ELF-1 (cell line): ENCODE measurements around the gene GSDME.

ENCODE experiments used
- DNase-seq: peaks from one replicate; pipeline ENCODE4 v3.0.0-alpha.2; 2016; ENCODE audit warnings: low read depth, low spot score

The GSDME gene

GRCh38 chr7:24705461-24705954 is 51.8 kb downstream of the GSDME start:
- no peak for DNase-seq

DNA sequence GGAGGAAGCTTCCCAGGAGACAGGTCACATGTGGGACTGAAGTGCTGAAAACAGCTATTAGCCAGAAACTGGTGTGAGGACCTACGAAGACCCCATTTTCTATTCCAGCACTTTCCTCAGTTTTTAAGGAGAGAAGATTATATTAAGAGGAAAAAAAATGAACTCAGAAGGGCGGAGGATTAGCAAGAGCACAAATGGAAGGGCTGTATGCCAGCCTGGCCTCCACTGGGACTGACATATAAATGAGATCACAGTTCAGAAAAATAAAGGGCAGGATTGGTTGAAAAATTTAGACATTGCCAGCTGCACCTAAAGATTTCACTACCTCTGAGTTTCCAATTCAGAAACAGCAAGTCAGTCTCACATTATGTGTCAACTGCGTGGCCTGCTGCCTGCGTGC is 53.0 kb downstream of the GSDME start:
- no peak for DNase-seq

DNA sequence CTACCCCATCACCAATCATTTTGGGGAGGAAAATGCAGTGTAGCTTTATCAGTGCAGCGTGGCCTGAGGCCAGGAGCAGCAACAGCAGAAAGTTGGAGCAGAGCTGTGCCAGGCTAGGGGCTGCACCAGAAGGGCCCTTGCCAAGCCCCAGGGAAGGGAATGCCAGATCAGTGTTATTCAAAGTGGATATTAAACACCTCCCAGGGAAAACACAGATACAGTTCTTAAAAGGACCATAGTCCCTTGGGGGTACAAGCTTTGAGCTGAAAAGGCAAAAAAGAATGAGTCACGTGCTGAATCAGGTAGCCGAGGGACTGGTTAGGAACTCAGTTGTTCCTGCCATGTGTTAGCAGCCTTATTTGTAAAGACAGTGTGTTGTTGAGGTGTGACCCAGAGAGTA is 54.0 kb downstream of the GSDME start:
- no peak for DNase-seq

- no peak for DNase-seq
Measured at GRCh38 chr7:24702755-24703154, 54.5 kb downstream of the GSDME start.

DNA sequence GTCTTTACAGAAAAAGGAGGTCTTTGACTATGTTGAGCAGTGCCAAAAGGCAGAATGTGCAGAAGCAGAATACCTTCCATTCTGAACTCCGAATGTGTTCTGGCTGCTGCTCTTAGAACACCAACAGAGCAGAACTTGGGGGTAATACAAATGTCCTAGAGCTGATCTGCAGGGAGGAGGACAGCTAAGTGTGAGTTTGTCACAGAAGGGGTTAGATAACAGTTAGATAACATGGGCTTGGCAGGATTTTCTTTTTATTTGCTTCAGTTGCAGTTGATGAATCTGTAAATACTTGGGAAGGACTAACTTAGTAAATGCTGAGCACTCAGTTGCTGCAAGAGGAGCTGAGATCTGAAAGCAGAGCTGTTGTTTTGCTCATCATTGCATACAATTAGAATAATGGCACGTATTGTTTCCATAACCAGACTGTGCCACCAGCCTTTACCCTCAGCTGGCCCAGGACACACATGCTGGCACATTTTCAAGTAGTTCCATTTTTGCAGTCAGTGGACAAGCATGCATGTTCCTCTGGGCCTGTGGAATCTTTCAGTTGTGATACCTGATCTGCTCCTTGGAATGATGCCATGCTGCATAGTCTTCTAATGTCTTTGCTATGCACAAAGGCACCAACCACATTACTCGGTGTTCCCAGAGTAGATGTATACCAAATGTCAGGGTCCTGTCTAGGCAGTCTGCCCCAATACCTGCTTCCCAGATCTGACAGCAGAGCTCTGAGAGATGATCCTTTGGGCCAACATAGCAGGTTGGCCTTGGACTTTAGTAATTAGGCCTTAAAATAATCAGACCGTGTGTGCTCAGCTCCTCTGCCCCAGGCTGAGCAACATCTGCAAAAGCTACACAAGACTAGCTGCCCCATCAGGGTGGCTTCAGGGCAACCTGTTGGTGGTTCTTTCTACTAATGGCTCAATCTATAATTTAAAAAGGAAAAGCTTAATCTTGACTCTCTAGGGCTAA is 55.7 kb downstream of the GSDME start:
- DNase-seq = no peak

DNA sequence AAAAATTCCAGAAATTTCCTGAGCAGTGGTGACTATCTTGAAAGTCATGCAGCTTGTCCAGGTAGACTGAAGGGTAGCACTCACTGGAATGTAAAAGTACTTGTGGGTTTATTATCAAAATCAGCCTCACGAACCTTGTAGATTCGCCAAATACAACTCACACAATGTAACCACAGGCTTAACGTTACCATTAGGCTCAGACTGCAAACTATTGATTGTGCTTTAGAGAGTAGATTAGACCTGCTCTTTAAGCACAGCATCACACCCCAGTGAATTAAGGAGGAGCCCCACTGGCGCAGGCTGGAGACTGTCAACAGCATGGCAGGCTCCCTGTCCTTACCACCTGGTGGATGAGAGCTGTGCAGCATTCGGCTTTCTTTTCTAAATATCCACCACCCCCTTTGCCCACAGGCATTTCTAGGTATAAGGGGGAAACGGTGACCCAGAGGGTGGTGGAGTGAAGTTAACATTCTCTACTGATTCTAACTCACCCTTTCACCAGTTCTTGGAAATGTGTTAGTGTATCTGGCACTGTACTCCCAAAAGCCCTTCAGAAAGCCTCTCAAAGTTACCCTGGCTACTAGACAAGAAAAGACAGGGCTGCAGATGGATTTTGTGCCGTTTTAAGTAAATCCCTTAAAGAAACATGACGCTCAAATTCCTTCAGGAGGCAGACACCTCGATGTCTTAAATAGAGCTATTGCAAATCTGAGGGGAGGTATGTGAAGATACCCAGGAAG is 56.6 kb downstream of the GSDME start:
- DNase-seq = no peak

- no peak for DNase-seq
Measured at GRCh38 chr7:24698531-24699266, 58.6 kb downstream of the GSDME start.

DNA sequence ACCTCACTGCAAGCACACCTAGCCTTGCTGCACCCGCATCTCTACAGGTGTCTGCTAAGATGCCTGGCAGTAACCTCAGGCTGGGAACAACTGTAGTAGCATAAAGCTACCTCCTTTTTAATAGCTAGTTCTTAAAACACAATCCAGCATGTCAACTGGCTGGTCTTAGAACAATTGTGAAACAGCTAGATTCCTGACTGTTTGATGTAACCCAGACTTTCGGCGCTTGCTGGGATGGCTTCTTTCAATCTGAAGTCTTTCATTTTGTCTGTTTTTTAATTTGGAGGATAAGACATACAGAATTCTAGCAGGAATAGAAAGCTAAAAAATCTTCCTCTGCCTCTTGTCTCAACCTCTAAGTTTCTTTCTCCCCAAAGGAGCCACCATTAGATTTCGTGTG is 59.8 kb downstream of the GSDME start:
- DNase-seq = no peak

GRCh38 chr7:24692592-24692991 is 64.7 kb downstream of the GSDME start:
- no peak for DNase-seq

GRCh38 chr7:24690251-24690650 is 67.0 kb downstream of the GSDME start:
- DNase-seq = no peak

DNA sequence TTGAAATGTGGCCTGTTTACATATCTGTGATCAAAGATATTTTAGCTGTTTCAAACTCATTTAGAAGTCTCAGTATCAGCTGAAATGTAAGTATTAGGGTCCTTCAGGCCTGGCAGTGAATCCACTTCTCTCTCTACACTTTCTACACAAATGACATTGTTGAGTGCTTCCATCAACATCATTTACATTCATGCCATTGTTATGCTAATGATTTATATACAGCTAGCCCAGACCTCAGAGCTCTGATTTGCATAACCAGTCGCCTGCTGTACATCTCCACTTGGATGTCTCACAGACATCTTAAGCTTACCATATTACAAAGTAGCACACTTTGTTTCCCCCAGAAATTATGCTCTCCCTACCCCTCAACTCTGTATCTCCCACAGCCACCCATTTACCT is 71.6 kb downstream of the GSDME start:
- no peak for DNase-seq

DNA sequence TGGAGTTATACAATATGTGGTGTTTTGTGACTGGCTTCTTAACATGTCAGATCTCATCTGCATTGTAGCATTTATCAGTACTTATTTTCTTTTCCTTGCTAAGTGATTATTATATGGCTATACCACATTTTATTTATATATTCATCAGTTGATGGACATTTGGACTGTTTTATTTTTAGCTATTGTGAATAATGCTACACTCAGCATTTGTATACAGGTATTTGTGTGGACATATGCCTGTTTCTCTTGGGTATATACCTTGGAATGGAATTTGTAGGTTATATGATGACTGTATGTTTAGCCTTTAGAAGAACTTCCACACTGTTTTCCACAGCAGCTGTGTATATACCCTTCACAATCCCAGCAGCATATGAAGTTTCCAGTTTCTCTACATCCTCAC is 86.5 kb downstream of the GSDME start:
- DNase-seq = no peak

DNA sequence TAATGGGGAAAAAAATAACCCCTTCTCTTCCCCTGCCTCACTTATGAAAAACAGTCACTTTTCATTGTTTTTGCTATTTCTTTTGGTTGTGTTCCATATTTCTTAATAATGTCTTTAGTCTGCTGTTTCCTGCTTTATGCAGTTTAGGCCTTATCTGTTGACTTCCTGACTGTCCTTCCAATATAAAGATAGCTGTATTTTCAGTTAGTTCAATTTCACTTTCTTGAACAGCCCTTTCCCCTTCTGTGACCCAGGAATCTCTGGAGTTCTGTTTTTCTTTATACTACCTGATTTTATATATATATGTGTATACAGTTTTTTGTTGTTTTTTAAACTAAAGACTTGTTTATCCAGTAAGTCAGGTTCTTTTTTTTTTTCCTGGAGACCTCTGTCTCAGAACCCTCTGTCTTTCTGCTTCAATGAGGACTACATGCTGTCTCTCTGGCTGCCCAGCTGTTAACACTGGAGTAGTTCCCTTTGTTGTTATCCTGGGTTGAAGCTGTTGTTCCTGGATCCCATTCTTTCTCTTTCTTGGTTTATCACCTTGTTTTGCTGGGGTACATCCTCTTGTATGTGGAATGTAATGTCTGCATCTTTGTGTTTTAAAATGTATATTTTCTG is 87.2 kb downstream of the GSDME start:
- DNase-seq = no peak

- no peak for DNase-seq
Measured at GRCh38 chr7:24668927-24669635, 88.2 kb downstream of the GSDME start.

DNA sequence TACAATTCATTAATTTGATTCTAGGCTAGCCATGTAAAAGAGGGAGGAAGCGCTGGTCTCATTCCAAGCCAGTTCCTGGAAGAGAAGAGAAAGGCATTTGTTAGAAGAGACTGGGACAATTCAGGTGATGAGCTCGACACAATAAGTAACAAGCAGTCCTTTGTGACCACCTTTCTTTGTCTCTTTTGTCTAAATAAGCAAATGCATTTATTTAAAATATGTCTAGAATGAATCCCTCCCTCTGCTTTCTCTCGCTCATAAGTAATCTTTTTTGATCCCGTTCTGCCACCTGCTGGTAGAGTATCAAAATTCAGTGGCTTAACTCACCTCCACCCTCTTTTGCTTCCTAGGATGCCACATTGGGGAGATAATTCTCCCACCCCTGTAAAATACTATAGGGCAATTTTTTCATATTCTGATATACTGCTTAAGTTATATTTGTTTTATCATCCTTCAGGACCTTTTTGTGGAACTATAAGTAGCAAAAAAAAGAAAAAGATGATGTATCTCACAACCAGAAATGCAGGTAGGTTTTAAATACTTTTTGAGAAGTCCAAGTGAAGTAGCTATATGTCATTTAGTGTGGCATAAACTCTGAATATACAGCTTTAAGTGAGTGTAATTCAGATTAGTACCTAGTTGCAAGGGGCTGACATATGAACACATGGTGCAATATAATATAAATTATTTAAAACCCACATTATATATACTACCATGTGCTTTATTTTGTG is 91.5 kb downstream of the GSDME start:
- DNase-seq = peak; percentile 36

GRCh38 chr7:24660546-24660945 is 96.7 kb downstream of the GSDME start:
- DNase-seq = no peak

DNA sequence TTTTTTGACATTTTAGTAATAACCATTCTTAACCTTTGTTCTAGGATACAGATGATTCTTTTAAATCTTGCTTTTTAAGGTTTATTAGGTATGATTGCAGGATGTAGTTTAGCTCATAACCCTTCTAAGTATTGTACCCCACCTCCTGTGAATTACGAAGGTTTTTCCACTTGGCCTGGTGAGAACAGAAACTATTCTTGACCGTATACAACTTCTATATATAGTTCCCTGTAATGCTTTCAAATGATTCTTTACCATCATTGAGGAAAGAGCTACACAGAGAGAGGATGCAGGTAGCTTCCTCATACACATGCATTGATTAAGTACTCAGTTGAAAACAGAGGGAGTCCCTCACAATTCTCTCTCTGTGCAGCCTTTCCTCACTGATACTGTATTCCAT is 97.8 kb downstream of the GSDME start:
- DNase-seq = no peak

DNA sequence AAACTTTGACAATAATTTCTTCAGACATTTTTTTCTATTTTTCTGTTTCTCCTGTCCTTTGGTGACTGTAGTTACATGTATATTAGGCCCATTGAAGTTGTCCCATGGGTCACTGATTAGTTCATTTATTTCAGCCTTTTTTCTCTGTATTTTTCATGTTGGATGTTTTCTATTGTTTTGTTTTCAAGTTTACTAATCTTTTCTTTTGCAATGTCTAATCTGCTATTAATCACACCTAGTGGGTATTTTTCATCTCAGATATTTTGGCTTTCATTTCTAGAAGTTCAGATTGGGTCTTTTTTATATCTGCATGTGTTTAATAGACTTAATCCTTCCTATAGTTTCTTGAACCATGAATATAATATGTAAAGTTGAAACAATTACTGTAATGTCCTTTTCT is 99.3 kb downstream of the GSDME start:
- DNase-seq = no peak

DNA sequence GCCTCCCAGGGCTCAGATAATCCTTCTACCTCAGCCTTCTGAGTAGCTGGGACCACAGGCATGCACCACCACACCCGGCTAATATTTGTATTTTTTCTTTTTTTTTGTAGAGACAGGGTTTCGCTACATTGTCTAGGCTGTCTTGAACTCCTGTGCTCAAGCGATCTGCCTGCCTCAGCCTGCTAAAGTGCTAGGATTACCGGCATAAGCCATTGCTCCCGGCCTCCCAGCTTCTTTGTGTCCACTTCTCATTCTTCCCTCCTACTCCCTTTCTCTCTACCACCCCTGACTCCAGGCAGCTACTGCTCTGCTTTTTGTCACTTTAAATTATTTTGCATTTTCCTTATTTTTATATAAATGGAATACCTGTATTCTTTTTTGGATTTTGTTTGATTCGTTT is 100.7 kb downstream of the GSDME start:
- no peak for DNase-seq

- DNase-seq = no peak
Measured at GRCh38 chr7:24654305-24654704, 103.0 kb downstream of the GSDME start.
